Stomach (tissue), 9 donors: ENCODE data around the gene NRAP. TPM values are rescaled to one million over a fixed set of nuclear protein-coding genes. Genes with fewer than 3 reads are reported as not detected.

Source experiments
- DNase-seq, 2 donors: peaks; one replicate each; pipeline versions ENCODE4 v3.0.0 to v3.0.0-alpha.2; 2013 to 2019
- H3K27ac ChIP-seq, 5 donors: fragments of 200-600 bp in 4 of 5; sonication (generic) in 4 of 5; one replicate each; pipeline ENCODE4 v1.5.1; 2013 to 2019; ENCODE audit warnings: mild to moderate bottlenecking in 1 of 5, moderate library complexity in 1 of 5
- H3K27me3 ChIP-seq, 3 donors: fragments of 200-600 bp; sonication (generic); one replicate each; pipeline ENCODE4 v1.5.1; 2017 to 2019; ENCODE audit warnings: mixed run types in 1 of 3
- H3K36me3 ChIP-seq, 4 donors: fragments of 200-600 bp; sonication (generic); 1 replicate in 3 of 4; 2 replicates in 1 of 4; pipeline ENCODE4 v1.5.1; 2016 to 2019
- H3K4me1 ChIP-seq, 4 donors: fragments of 200-600 bp; sonication (generic); one replicate each; pipeline ENCODE4 v1.5.1; 2016 to 2019
- H3K4me3 ChIP-seq, 4 donors: fragments of 200-600 bp; sonication (generic) in 3 of 4; one replicate each; pipeline ENCODE4 v1.5.1; 2016 to 2019; ENCODE audit warnings: mild to moderate bottlenecking in 1 of 4
- H3K9me3 ChIP-seq, 4 donors: fragments of 200-600 bp; sonication (generic); one replicate each; pipeline ENCODE4 v1.5.1; 2016 to 2019
- EP300 ChIP-seq: sonication (generic); formaldehyde crosslinking; IDR thresholded peaks from one replicate; pipeline ENCODE4 v1.6.1; 2017; ENCODE audit warnings: antibody characterized with exemption
- POLR2A ChIP-seq, 4 donors: fragments of 450-650 bp; IDR thresholded peaks; one replicate each; pipeline ENCODE4 v1.6.1; 2016; ENCODE audit warnings: antibody characterized with exemption in 4 of 4, control low read depth in 2 of 4, mild to moderate bottlenecking in 1 of 4, moderate library complexity in 1 of 4
- POLR2AphosphoS5 ChIP-seq, 3 donors: sonication (generic); formaldehyde crosslinking; IDR thresholded peaks; one replicate each; pipeline ENCODE4 v1.6.1; 2016; ENCODE audit warnings: antibody characterized with exemption in 3 of 3
- WGBS, 5 donors: extraction: QIAGEN DNeasy Blood & Tissue Kit in 3 of 5; methylation state at CpG; one replicate each; pipeline versions ENCODE4 v1.1.5 to v1.1.7; 2013 to 2018; 5-methylcytosine and 5-hydroxymethylcytosine counted together
- intact Hi-C: fragments of 100-400 bp; cut with DNase I; formaldehyde crosslinking; loops from one replicate; pipeline ENCODE4 v1.15.1; 2023; ENCODE audit warnings: low total_unique reads
- polyA plus RNA-seq, 3 donors: library from polyadenylated mRNA; stranded (reverse); fragments of 200-250 nt; gene quantifications; one replicate each; pipeline ENCODE4 v1.2.3, GENCODE V29; 2013
- total RNA-seq, 5 donors: library from RNA; depleted of rRNA; stranded (reverse); fragments of >200 nt; gene quantifications; one replicate each; pipeline versions ENCODE4 v1.1.0 to v1.2.3, GENCODE V29; 2014 to 2016
- TF ChIP-seq, protein P1 (sequence below), 7 experiments: fragments of 450-650 bp in 4 of 7; fragments of 200-600 bp in 3 of 7; sonication (generic) in 3 of 7; IDR thresholded peaks; one replicate each; pipeline ENCODE4 v1.5.1; 2016 to 2019; ENCODE audit warnings: antibody characterized with exemption in 7 of 7, control low read depth in 2 of 7, mild to moderate bottlenecking in 1 of 7
- donor health status: healthy with polysubstance abuse.
- donor health status: Bipolar disorder and iron deficiency.
- donor health status: healthy.

The NRAP gene
- total and polyA plus RNA-seq, 8 donors, result 0.03 to 0.92 (median 0.19) TPM; not detected in 4

DNA sequence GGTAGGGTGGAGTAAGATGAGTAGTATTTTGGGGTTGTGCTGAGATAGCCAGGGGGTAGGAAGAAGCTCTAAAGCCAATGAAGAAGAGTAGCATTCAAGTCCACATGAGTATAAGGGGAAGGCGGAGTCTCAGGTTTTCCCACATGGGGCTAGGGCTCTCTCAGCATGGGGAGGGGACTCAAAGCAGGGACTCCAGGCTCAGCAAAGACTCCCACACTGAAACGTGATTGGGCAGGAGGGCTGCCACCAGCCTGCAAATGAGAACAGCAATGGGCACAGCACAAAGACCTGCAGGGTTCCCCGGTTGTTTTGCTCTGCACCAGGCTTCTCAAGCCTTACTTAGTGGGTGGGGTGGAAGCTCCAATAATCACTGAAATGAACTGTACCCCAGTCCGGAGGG, 1.5 kb upstream of the NRAP start:
- Histone ChIP-seq H3K4me1 (peaks cover 0 to 6% (median 0%) of the 10 kb centered on the region in 4 donors), H3K36me3 (no peaks in the 10 kb centered on the region), H3K27ac (no peak overlapping the region), H3K27me3 (no peaks in the 10 kb centered on the region), H3K9me3 (peaks cover 0 to 5% (median 3%) of the 10 kb centered on the region in 4 donors), H3K4me3 (no peak overlapping the region)
- DNase-seq, result no peak
- TF ChIP-seq, protein P1, sequence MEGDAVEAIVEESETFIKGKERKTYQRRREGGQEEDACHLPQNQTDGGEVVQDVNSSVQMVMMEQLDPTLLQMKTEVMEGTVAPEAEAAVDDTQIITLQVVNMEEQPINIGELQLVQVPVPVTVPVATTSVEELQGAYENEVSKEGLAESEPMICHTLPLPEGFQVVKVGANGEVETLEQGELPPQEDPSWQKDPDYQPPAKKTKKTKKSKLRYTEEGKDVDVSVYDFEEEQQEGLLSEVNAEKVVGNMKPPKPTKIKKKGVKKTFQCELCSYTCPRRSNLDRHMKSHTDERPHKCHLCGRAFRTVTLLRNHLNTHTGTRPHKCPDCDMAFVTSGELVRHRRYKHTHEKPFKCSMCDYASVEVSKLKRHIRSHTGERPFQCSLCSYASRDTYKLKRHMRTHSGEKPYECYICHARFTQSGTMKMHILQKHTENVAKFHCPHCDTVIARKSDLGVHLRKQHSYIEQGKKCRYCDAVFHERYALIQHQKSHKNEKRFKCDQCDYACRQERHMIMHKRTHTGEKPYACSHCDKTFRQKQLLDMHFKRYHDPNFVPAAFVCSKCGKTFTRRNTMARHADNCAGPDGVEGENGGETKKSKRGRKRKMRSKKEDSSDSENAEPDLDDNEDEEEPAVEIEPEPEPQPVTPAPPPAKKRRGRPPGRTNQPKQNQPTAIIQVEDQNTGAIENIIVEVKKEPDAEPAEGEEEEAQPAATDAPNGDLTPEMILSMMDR (IDR thresholded peaks at IDR 0.05), result no peak
- TF ChIP-seq POLR2AphosphoS5 (IDR thresholded peaks at IDR 0.05) (no peak), EP300 (no peak)
- WGBS, 5 donors, result 78 to 98% (median 88%) methylated on average over 4 of the region's 4 CpGs
- intact Hi-C loops, result no loop called here

DNA sequence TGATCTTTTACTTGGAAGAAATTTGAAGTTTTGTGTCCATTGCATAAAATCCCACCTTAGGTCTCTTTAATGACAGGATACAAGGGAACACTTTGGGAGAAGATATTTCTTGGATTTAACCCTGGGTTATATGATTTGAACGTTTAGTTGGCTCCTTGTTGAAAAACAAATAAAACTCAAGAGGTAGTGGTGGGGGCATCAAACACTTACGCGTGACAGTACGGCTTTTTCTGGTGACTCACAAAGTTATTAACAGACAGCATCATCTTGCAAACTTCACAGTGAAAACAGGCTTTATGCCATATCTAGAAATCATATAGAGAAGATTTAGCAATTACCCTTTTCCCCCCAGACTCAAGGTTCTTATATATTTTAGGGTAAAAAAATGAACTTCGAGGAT, 699 bp downstream of the NRAP start:
- 72 to 79% (median 76%) methylated on average over 5 of the region's 5 CpGs for WGBS, 5 donors
- Histone ChIP-seq H3K27me3 (no peaks in the 10 kb centered on the region), H3K36me3 (no peaks in the 10 kb centered on the region), H3K9me3 (no peaks in the 10 kb centered on the region), H3K4me3 (no peak overlapping the region), H3K27ac (no peak overlapping the region), H3K4me1 (peaks cover 0 to 6% (median 0%) of the 10 kb centered on the region in 4 donors)
- intact Hi-C loops, result no loop called here
- TF ChIP-seq EP300 (no peak), POLR2AphosphoS5 (IDR thresholded peaks at IDR 0.05) (no peak), POLR2A (IDR thresholded peaks at IDR 0.05) (no peak)
- TF ChIP-seq, protein P1 (IDR thresholded peaks at IDR 0.05), result no peak
- no peak for DNase-seq

DNA sequence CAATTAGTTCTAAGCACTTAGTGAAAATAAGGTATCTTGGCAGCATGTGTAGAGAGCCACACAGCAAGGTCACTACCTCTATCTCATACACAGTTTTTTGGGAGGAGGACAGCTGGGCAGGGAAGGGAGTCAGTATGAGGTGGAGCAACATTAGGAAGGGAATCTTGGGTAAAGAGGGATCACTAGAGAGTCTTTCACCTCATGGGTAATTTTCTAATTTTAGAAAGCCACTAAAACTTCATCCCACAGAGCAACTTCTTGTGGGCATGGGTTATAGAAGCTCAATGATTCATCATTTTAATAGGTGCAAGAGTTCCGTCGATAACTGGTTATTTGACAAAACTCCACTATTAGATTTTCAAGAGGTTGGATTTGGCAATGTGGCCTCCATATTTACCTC, 2.5 kb downstream of the NRAP start:
- Histone ChIP-seq H3K27me3 (no peaks in the 10 kb centered on the region), H3K9me3 (no peaks in the 10 kb centered on the region), H3K4me1 (peaks cover 0 to 6% (median 0%) of the 10 kb centered on the region in 4 donors), H3K27ac (no peak overlapping the region), H3K4me3 (no peak overlapping the region), H3K36me3 (no peaks in the 10 kb centered on the region)
- 88 to 100% (median 94%) methylated on average over 2 of the region's 2 CpGs for WGBS, 5 donors
- no peak for DNase-seq
- TF ChIP-seq POLR2A (IDR thresholded peaks at IDR 0.05) (no peak), EP300 (no peak), POLR2AphosphoS5 (IDR thresholded peaks at IDR 0.05) (no peak)
- TF ChIP-seq, protein P1 (IDR thresholded peaks at IDR 0.05), result no peak
- intact Hi-C loops, result no loop called here

DNA sequence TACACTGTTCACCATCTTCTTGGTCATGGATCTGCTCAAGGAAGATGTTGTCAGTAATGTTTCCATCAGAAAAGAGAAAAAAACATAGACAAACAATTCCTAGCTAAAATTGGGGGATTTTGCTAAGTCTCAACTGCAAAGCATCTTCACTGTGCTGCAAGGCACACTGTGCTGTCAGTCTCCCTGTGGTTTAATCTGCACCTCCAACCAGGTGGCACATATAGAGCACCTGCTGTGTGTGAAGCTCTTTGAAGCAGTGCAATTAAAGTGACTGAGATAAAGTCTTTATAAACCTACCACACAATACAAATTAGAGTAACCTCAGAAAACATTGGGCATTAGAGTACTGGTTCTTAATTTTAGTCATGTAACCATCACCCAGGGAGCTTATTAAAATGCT, 6.3 kb downstream of the NRAP start:
- H3K36me3 ChIP-seq, result no peaks in the 10 kb centered on the region
- TF ChIP-seq POLR2AphosphoS5 (IDR thresholded peaks at IDR 0.05) (no peak), POLR2A (IDR thresholded peaks at IDR 0.05) (no peak), EP300 (no peak)
- TF ChIP-seq, protein P1 (IDR thresholded peaks at IDR 0.05), result no peak
- H3K4me3 ChIP-seq, result no peak overlapping the region
- DNase-seq, result no peak
- intact Hi-C loops, result no loop called here
- no peak overlapping the region for H3K27ac ChIP-seq
- no peaks in the 10 kb centered on the region for H3K4me1 ChIP-seq
- H3K27me3 ChIP-seq, result no peaks in the 10 kb centered on the region
- H3K9me3 ChIP-seq, result no peaks in the 10 kb centered on the region
